GM12892 (cell line): ENCODE results near the gene TEX2.

Experiments
- POLR2A ChIP-seq: IDR thresholded peaks from 2 replicates; pipeline ENCODE4 v1.6.1; 2011; ENCODE audit warnings: low read depth, low read length, control low read depth
- POLR2AphosphoS5 ChIP-seq: IDR thresholded peaks from 2 replicates; pipeline ENCODE4 v1.6.1; 2011; ENCODE audit warnings: low read depth, low read length, control low read depth
- TAF1 ChIP-seq: IDR thresholded peaks from 2 replicates; pipeline ENCODE4 v1.6.1; 2011; ENCODE audit warnings: low read depth, mild to moderate bottlenecking, control low read depth, low read length, borderline replicate concordance

DNA sequence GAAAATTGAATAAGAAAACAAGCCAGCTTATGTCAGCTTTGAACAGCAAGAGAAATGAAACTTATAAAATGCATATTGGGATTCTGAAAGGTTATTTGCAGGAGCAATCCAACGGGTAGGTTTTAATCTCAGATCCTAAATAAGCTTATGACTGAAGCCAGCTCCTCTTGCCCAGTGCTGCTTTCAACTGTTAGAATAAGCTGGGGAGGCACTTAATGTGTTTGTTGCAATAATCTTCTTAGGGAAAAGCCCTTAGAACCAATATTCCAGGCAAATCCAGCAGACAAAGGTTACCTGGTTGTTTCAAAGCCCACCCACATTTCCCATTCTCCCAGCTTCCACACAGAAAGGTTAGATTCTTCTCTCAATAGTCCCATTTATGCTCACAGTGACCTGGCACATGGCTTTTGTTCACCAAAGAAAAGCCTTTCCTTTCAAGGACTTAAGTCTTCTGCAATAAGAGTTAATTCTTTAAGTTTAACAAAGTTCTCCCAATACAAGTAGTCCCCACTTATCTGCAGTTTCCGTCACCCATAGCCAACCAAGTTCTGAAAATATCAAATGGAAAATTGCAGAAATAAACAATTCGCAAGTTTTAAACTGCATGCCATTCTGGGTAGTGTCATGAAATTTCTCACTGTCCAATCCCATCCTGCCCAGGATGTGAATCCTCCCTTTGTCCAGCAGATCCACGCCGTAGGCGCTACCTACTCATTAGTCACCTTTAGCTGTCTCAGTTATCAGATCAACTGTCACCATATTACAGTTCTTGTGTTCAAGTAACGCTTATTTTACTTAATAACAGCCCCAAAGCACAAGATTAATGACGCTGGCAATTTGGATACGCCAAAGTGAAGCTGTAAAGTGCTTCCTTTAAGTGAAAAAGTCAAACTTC lies 5.9 kb downstream of the TEX2 start:
- TF ChIP-seq POLR2AphosphoS5 (no peak), POLR2A (no peak), TAF1 (no peak)
